ENCODE data around the gene SBF1.

- TF ChIP-seq CTCF (IDR thresholded peaks at IDR 0.05) (no peak), POLR2AphosphoS5 (IDR thresholded peaks at IDR 0.05; ENCODE audit: insufficient read depth in 1 of 2, low read depth in 1 of 2) (no peak)
Observed at GRCh38 chr22:50436841-50437341, 37.9 kb downstream of the SBF1 start.

Data from vagina (tissue), 2 donors.